Natural killer cell (primary cell): ENCODE measurements around the gene DKK2. TPM values are rescaled to one million over a fixed set of nuclear protein-coding genes. Genes with fewer than 3 reads are reported as not detected.

Experiments
- ATAC-seq, 3 donors: fragments of 150-1000 bp in 2 of 3; fragments of 200-7000 bp in 1 of 3; cut with Tn5 transposase; 1 replicate in 1 of 3; 2 replicates in 2 of 3; pipeline ENCODE4 v1.10.0; 2021; ENCODE audit warnings: mild to moderate bottlenecking in 2 of 3, moderate library complexity in 2 of 3
- DNase-seq, 2 donors: peaks; one replicate each; pipeline versions ENCODE4 v3.0.0 to v3.0.0-alpha.2; 2013 to 2021; ENCODE audit warnings: mixed read lengths in 1 of 2
- H3K27ac ChIP-seq: one replicate; pipeline ENCODE4 v1.5.1; 2013; ENCODE audit warnings: mild to moderate bottlenecking, low read length
- H3K27me3 ChIP-seq: one replicate; pipeline ENCODE4 v1.6.1; 2013; ENCODE audit warnings: low read length; ENCODE audit not compliant: control insufficient read depth, insufficient read depth
- H3K36me3 ChIP-seq: one replicate; pipeline ENCODE4 v1.6.1; 2013; ENCODE audit warnings: low read length; ENCODE audit not compliant: control insufficient read depth, insufficient read depth
- H3K4me1 ChIP-seq: one replicate; pipeline ENCODE4 v1.6.1; 2013; ENCODE audit warnings: low read length; ENCODE audit not compliant: control insufficient read depth, insufficient read depth
- H3K4me3 ChIP-seq: one replicate; pipeline ENCODE4 v1.5.1; 2013; ENCODE audit warnings: low read length
- H3K9me3 ChIP-seq: one replicate; pipeline ENCODE4 v1.6.1; 2013; ENCODE audit warnings: low read length; ENCODE audit not compliant: control insufficient read depth, insufficient read depth
- H3K27ac Mint-ChIP-seq, 2 donors: one replicate each; pipeline ENCODE4 v1.8.0; 2022; ENCODE audit warnings: mild to moderate bottlenecking in 2 of 2, mixed read lengths in 2 of 2, moderate library complexity in 1 of 2
- H3K27me3 Mint-ChIP-seq, 2 donors: one replicate each; pipeline ENCODE4 v1.8.0; 2022; ENCODE audit warnings: low read depth in 2 of 2, mixed read lengths in 2 of 2
- H3K36me3 Mint-ChIP-seq: one replicate; pipeline ENCODE4 v1.8.0; 2022; ENCODE audit warnings: mixed read lengths
- H3K4me1 Mint-ChIP-seq, 2 donors: one replicate each; pipeline ENCODE4 v1.8.0; 2022; ENCODE audit warnings: mixed read lengths in 2 of 2
- H3K4me3 Mint-ChIP-seq: one replicate; pipeline ENCODE4 v1.8.0; 2022; ENCODE audit warnings: mild to moderate bottlenecking, moderate library complexity, mixed read lengths
- H3K9me3 Mint-ChIP-seq, 2 donors: one replicate each; pipeline ENCODE4 v1.8.0; 2022; ENCODE audit warnings: mixed read lengths in 2 of 2
- WGBS: methylation state at CpG from one replicate; pipeline ENCODE4 v1.1.7; 2013; ENCODE audit warnings: missing lambda C conversion rate; ENCODE audit not compliant: insufficient coverage; 5-methylcytosine and 5-hydroxymethylcytosine counted together
- intact Hi-C: fragments of 100-400 bp; cut with micrococcal nuclease; formaldehyde crosslinking; loops from one replicate; pipeline ENCODE4 v1.14.2; 2022
- total RNA-seq, 4 donors: library from RNA; stranded (reverse); fragments of 120-200 nt in 1 of 4; gene quantifications; one replicate each; pipeline versions ENCODE4 v1.2.3 to v1.2.4, GENCODE V29; 2013 to 2022
- TF ChIP-seq, protein P1 (sequence below): fragments of 200-600 bp; IDR thresholded peaks from one replicate; pipeline ENCODE4 v1.8.0; 2022; ENCODE audit warnings: antibody characterized with exemption

The DKK2 gene
- total RNA-seq, 3 donors from 2014 or later (not counting 1 experiment from before 2014, with no cell fraction given) = 0.56 to 0.85 TPM; not detected in 1

- no peaks in the 10 kb centered on the region for H3K36me3 ChIP-seq
- no peak overlapping the region for H3K27ac Mint-ChIP-seq
- ATAC-seq (no peak), DNase-seq (no peak)
- H3K36me3 Mint-ChIP-seq = no peaks in the 10 kb centered on the region
- H3K27ac ChIP-seq = no peak overlapping the region
- H3K4me3 Mint-ChIP-seq = no peak overlapping the region
- intact Hi-C loops = no loop called here
- no peaks in the 10 kb centered on the region for H3K4me1 Mint-ChIP-seq
- H3K9me3 ChIP-seq = no peaks in the 10 kb centered on the region
- H3K27me3 Mint-ChIP-seq = no peaks in the 10 kb centered on the region
- no peaks in the 10 kb centered on the region for H3K27me3 ChIP-seq
- H3K9me3 Mint-ChIP-seq = peaks cover 3 to 41% of the 10 kb centered on the region in 2 donors
- no peak overlapping the region for H3K4me3 ChIP-seq
- TF ChIP-seq, protein P1, sequence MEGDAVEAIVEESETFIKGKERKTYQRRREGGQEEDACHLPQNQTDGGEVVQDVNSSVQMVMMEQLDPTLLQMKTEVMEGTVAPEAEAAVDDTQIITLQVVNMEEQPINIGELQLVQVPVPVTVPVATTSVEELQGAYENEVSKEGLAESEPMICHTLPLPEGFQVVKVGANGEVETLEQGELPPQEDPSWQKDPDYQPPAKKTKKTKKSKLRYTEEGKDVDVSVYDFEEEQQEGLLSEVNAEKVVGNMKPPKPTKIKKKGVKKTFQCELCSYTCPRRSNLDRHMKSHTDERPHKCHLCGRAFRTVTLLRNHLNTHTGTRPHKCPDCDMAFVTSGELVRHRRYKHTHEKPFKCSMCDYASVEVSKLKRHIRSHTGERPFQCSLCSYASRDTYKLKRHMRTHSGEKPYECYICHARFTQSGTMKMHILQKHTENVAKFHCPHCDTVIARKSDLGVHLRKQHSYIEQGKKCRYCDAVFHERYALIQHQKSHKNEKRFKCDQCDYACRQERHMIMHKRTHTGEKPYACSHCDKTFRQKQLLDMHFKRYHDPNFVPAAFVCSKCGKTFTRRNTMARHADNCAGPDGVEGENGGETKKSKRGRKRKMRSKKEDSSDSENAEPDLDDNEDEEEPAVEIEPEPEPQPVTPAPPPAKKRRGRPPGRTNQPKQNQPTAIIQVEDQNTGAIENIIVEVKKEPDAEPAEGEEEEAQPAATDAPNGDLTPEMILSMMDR = no peak
- 100% methylated on average over 1 of the region's 1 CpG for WGBS
- H3K4me1 ChIP-seq = no peaks in the 10 kb centered on the region
These were observed 64.5 kb downstream of the DKK2 start for GRCh38 chr4:106971636-106972035.

GRCh38 chr4:106967892-106968291 lies 68.2 kb downstream of the DKK2 start:
- TF ChIP-seq, protein P1 = no peak
- Histone ChIP-seq H3K36me3 (no peaks in the 10 kb centered on the region), H3K27me3 (no peaks in the 10 kb centered on the region), H3K4me1 (no peaks in the 10 kb centered on the region), H3K9me3 (no peaks in the 10 kb centered on the region), H3K27ac (no peak overlapping the region), H3K4me3 (no peak overlapping the region)
- Mint-ChIP-seq H3K4me3 (no peak overlapping the region), H3K27ac (no peak overlapping the region), H3K36me3 (no peaks in the 10 kb centered on the region), H3K9me3 (peaks cover 4 to 24% of the 10 kb centered on the region in 2 donors), H3K4me1 (no peaks in the 10 kb centered on the region), H3K27me3 (no peaks in the 10 kb centered on the region)
- no peak for DNase-seq
- intact Hi-C loops = no loop called here
- no peak for ATAC-seq
- 75% methylated on average over 1 of the region's 2 CpGs for WGBS

DNA sequence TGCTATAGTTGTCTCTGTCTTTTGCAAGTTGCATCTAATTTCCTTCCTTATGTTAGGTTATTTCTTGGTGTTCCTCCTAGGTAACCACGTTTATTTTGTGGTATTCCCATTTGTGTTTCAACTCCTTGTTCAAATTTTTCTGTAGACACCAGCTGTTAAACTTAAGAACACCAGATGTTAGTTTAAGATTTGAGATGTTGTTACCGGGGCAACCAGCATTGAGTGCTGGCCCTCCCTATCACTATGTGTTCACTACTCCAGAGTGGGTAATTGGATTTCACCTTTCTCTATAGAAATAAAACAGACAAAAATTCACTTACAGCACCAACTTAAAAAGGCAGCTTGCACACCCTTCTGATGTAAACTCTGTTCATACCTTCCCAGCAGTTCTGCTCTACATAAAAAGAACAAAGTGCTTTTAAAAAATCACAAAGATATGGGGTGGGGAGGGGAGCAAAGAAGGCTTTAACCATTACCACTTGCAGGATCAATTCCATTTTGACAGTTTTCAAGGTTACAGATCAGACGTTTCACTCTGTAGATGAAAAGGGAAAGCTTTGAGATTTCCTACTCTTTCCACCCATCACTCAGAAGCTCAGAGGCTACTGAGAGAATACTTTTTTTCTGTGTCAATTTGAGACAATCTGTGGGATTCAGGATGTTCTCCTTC lies 82.9 kb downstream of the DKK2 start:
- intact Hi-C loops = no loop called here
- H3K4me3 ChIP-seq = no peak overlapping the region
- H3K36me3 ChIP-seq = no peaks in the 10 kb centered on the region
- ATAC-seq (no peak), DNase-seq (no peak)
- H3K27me3 Mint-ChIP-seq = no peaks in the 10 kb centered on the region
- no peak overlapping the region for H3K27ac ChIP-seq
- H3K27ac Mint-ChIP-seq = no peak overlapping the region
- no peaks in the 10 kb centered on the region for H3K9me3 ChIP-seq
- TF ChIP-seq, protein P1 = no peak
- 60% methylated on average over 2 of the region's 3 CpGs for WGBS
- H3K4me1 ChIP-seq = no peaks in the 10 kb centered on the region
- peaks cover 6 to 12% of the 10 kb centered on the region in 2 donors for H3K9me3 Mint-ChIP-seq
- H3K4me1 Mint-ChIP-seq = no peaks in the 10 kb centered on the region
- H3K27me3 ChIP-seq = no peaks in the 10 kb centered on the region
- H3K4me3 Mint-ChIP-seq = no peak overlapping the region
- no peaks in the 10 kb centered on the region for H3K36me3 Mint-ChIP-seq

GRCh38 chr4:106951891-106952290 lies 84.2 kb downstream of the DKK2 start:
- Mint-ChIP-seq H3K9me3 (peaks cover 6 to 12% of the 10 kb centered on the region in 2 donors), H3K36me3 (no peaks in the 10 kb centered on the region), H3K4me1 (no peaks in the 10 kb centered on the region), H3K4me3 (no peak overlapping the region), H3K27ac (no peak overlapping the region), H3K27me3 (no peaks in the 10 kb centered on the region)
- intact Hi-C loops = no loop called here
- Histone ChIP-seq H3K4me3 (no peak overlapping the region), H3K4me1 (no peaks in the 10 kb centered on the region), H3K27me3 (no peaks in the 10 kb centered on the region), H3K36me3 (no peaks in the 10 kb centered on the region), H3K9me3 (no peaks in the 10 kb centered on the region), H3K27ac (no peak overlapping the region)
- TF ChIP-seq, protein P1 = no peak
- WGBS = 100% methylated on average over 1 of the region's 2 CpGs
- ATAC-seq (no peak), DNase-seq (no peak)
